PC-3 (cell line): ENCODE measurements around the gene C1orf21. TPM values are rescaled to one million over a fixed set of nuclear protein-coding genes. Genes with fewer than 3 reads are reported as not detected.

Source experiments
- ATAC-seq: fragments of 200-7000 bp; cut with Tn5 transposase; 2 replicates; pipeline ENCODE4 v1.9.1; 2020; ENCODE audit warnings: mild to moderate bottlenecking, moderate library complexity
- BruUV-seq: library from RNA; stranded (reverse); fragments of 400-500 nt; replicated peaks from 2 replicates; lab custom pipeline; 2021; lab: Mats Ljungman, UMichigan
- CTCF ChIA-PET: fragments of 300-600 bp; sonication (Branson Sonifier 250); formaldehyde crosslinking; loops from one replicate; lab custom pipeline; 2022; ENCODE audit warnings: antibody characterized with exemption; lab: Charles Lee
- POLR2A ChIA-PET: fragments of 300-600 bp; sonication (Branson Sonifier 250); formaldehyde crosslinking; loops from one replicate; lab custom pipeline; 2022; ENCODE audit warnings: antibody characterized with exemption; ENCODE audit not compliant: unreplicated experiment; lab: Charles Lee
- DNase-seq: peaks from one replicate; pipeline ENCODE4 v3.0.0-alpha.2; 2015
- H2AFZ ChIP-seq: fragments of 300-600 bp; sonication (generic); 2 replicates; pipeline ENCODE4 v1.6.0; 2016; ENCODE audit warnings: antibody characterized with exemption, low read length
- H3F3A ChIP-seq: fragments of 300-600 bp; sonication (generic); one replicate; pipeline ENCODE4 v1.6.0; 2017; ENCODE audit warnings: antibody characterized with exemption, low read length, control low read depth, mild to moderate bottlenecking; ENCODE audit not compliant: unreplicated experiment
- H3K27ac ChIP-seq: fragments of 300-600 bp; sonication (generic); 2 replicates; pipeline ENCODE4 v1.5.1; 2016; ENCODE audit warnings: mild to moderate bottlenecking, low read length
- H3K27me3 ChIP-seq: fragments of 300-600 bp; sonication (generic); 2 replicates; pipeline ENCODE4 v1.6.1; 2016; ENCODE audit warnings: low read length, mixed read lengths
- H3K36me3 ChIP-seq: fragments of 300-600 bp; sonication (generic); 2 replicates; pipeline ENCODE4 v1.6.1; 2016; ENCODE audit warnings: low read depth, mixed run types, low read length, mixed read lengths
- H3K4me1 ChIP-seq: fragments of 300-600 bp; sonication (generic); 2 replicates; pipeline ENCODE4 v1.5.1; 2016; ENCODE audit warnings: low read length; ENCODE audit not compliant: insufficient read depth
- H3K4me2 ChIP-seq: fragments of 300-600 bp; sonication (generic); 2 replicates; pipeline ENCODE4 v1.6.0; 2016; ENCODE audit warnings: low read length
- H3K4me3 ChIP-seq: fragments of 300-600 bp; sonication (generic); 2 replicates; pipeline ENCODE4 v1.5.1; 2016; ENCODE audit warnings: mild to moderate bottlenecking, low read length, mixed read lengths
- H3K79me2 ChIP-seq: fragments of 300-600 bp; sonication (generic); 2 replicates; pipeline ENCODE4 v1.6.1; 2017; ENCODE audit warnings: low read length, mixed read lengths
- H3K9ac ChIP-seq: fragments of 300-600 bp; sonication (generic); 2 replicates; pipeline ENCODE4 v1.6.0; 2016; ENCODE audit warnings: mild to moderate bottlenecking, low read length
- H3K9me2 ChIP-seq: fragments of 300-600 bp; sonication (generic); replicated peaks from 2 replicates; pipeline ENCODE4 v1.6.1; 2016; ENCODE audit warnings: mixed run types, low read length, mixed read lengths
- H3K9me3 ChIP-seq: fragments of 300-600 bp; sonication (generic); 2 replicates; pipeline ENCODE4 v1.6.1; 2016; ENCODE audit warnings: low read length, mixed read lengths
- H4K20me1 ChIP-seq: fragments of 300-600 bp; sonication (generic); 2 replicates; pipeline ENCODE4 v1.6.1; 2016; ENCODE audit warnings: low read length, mixed read lengths
- EZH2 ChIP-seq: fragments of 300-600 bp; sonication (generic); IDR thresholded peaks from one replicate; pipeline ENCODE4 v1.6.1; 2017; ENCODE audit warnings: antibody characterized with exemption, mild to moderate bottlenecking, low read length; ENCODE audit not compliant: unreplicated experiment
- EZH2phosphoT487 ChIP-seq: fragments of 300-600 bp; sonication (generic); IDR thresholded peaks from 2 replicates; pipeline ENCODE4 v1.6.1; 2018; ENCODE audit warnings: mild to moderate bottlenecking, antibody characterized with exemption, low read length, borderline replicate concordance
- intact Hi-C: fragments of 100-400 bp; cut with micrococcal nuclease; formaldehyde crosslinking; loops from 2 replicates; pipeline ENCODE4 v1.9.0; 2023
- total RNA-seq: library from RNA; depleted of rRNA; stranded (reverse); fragments of >200 nt; gene quantifications from 2 replicates; pipeline ENCODE4 v1.2.3, GENCODE V29; 2014
- TF ChIP-seq, protein P1 (sequence below): fragments of 300-600 bp; sonication (generic); conservative IDR thresholded peaks from 2 replicates; pipeline ENCODE4 v1.5.1; 2017; ENCODE audit warnings: antibody characterized with exemption, low read depth, mild to moderate bottlenecking, low read length

Gene C1orf21
- total RNA-seq, 1 experiment from 2014 or later: 1.3 TPM

DNA sequence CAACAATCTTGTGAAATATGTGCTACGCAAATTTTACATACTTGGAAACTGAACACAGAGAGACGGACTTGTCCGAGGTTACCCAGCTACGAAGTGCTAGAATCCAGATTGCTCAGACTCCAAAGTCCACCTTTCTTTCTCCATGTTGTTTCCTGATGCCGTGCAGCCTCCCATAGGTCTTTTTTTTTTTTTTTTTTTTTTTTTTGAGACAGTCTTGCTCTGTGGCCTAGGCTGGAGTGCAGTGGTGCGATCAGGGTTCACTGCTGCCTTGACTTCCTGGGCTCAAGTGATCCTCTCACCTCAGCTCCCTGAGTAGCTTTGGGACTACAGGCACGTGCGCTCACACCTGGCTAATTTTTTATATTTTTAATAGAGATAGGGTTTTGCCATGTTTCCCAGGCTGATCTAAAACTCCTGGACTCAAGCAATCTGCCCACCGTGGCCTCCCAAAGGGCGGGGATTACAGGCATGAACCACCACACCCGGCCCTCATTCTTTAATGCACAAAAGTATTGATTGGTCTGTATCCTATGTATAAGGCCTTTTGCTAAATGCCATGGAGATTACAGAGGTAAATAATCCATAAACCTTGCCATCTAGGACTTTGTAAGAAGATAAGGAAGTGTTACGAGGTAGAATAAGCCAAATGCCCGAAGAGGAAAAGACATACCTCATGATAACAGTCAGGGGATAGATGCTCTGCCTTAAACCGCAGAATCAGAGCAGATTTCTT is 92.8 kb downstream of the C1orf21 start:
- no peaks in the 10 kb centered on the region for H3K9me2 ChIP-seq
- no peak for ATAC-seq
- POLR2A ChIA-PET: interaction anchor here (0.7 kb wide), 1 partner anchor 155 kb away, joined by 5 read pairs; no protein-coding TSS in a partner anchor
- H2AFZ ChIP-seq: no peak overlapping the region
- H3F3A ChIP-seq: no peaks in the 10 kb centered on the region
- CTCF ChIA-PET: no interaction called here
- intact Hi-C loops: no loop called here
- no peaks in the 10 kb centered on the region for H3K27me3 ChIP-seq
- no peaks in the 10 kb centered on the region for H3K9me3 ChIP-seq
- no peak overlapping the region for H3K27ac ChIP-seq
- no peaks in the 10 kb centered on the region for H4K20me1 ChIP-seq
- TF ChIP-seq EZH2phosphoT487: no peak
- H3K9ac ChIP-seq: no peak overlapping the region
- no TSS peak for BruUV-seq
- no peaks in the 10 kb centered on the region for H3K79me2 ChIP-seq
- peaks cover 9% of the 10 kb centered on the region for H3K4me1 ChIP-seq
- H3K4me2 ChIP-seq: no peak overlapping the region
- DNase-seq: no peak
- H3K4me3 ChIP-seq: no peak overlapping the region
- no peaks in the 10 kb centered on the region for H3K36me3 ChIP-seq

DNA sequence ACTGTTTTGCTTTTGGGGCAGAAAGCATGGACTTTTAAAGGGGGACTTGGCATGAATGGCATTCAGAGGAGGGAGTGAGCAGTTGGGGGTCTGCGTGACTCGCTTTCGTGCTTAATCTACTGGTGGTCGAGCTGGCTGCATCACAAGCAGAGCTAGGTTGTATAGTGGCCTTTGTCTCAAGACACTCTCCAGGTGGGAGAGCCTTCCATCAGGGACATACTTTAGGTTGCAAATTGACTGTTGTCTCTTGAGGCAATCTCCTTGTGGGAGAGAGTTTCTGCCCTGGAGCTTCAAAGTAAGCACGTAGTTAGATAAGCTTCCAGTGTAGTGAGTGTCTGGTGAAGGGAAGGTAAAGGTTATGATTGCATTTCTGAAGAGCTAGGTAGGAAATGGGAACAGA is 93.9 kb downstream of the C1orf21 start:
- Histone ChIP-seq H3K4me1 (peaks cover 12% of the 10 kb centered on the region), H4K20me1 (no peaks in the 10 kb centered on the region), H3K4me3 (no peak overlapping the region), H3K9me2 (no peaks in the 10 kb centered on the region), H3K36me3 (no peaks in the 10 kb centered on the region), H3K79me2 (no peaks in the 10 kb centered on the region), H3K27ac (no peak overlapping the region), H3K9ac (no peak overlapping the region), H3K9me3 (no peaks in the 10 kb centered on the region), H3K4me2 (no peak overlapping the region), H2AFZ (no peak overlapping the region), H3F3A (no peaks in the 10 kb centered on the region), H3K27me3 (no peaks in the 10 kb centered on the region)
- no peak for DNase-seq
- ChIA-PET POLR2A (no interaction called here), CTCF (interaction anchor here (0.5 kb wide), 1 partner anchor 553 kb away, joined by 4 read pairs; no protein-coding TSS in a partner anchor)
- no TSS peak for BruUV-seq
- intact Hi-C loops: no loop called here
- ATAC-seq: no peak
- TF ChIP-seq EZH2phosphoT487: no peak
- TF ChIP-seq EZH2: no peak
- TF ChIP-seq, protein P1, sequence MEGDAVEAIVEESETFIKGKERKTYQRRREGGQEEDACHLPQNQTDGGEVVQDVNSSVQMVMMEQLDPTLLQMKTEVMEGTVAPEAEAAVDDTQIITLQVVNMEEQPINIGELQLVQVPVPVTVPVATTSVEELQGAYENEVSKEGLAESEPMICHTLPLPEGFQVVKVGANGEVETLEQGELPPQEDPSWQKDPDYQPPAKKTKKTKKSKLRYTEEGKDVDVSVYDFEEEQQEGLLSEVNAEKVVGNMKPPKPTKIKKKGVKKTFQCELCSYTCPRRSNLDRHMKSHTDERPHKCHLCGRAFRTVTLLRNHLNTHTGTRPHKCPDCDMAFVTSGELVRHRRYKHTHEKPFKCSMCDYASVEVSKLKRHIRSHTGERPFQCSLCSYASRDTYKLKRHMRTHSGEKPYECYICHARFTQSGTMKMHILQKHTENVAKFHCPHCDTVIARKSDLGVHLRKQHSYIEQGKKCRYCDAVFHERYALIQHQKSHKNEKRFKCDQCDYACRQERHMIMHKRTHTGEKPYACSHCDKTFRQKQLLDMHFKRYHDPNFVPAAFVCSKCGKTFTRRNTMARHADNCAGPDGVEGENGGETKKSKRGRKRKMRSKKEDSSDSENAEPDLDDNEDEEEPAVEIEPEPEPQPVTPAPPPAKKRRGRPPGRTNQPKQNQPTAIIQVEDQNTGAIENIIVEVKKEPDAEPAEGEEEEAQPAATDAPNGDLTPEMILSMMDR: no peak

DNA sequence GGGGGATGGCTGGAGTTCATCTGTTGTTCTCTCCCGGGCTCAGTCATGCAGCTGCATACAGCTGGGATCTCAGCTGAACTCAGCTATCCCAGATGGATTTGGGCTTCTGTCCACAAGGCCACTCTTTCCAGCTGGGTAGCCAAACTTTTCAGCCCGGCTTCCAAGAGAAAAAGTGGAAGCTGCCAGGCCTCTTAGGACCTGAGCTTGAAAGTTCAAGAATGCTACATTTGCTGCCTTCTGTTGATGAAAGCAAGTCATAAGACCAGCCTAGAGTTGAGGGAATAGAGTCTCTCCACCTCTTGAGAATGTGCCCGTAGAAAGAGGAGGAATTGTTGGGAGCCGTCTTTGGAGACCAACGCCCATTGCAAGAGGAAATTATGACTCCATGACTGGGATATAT is 95.3 kb downstream of the C1orf21 start:
- Histone ChIP-seq H3K9me2 (no peaks in the 10 kb centered on the region), H3K9ac (no peak overlapping the region), H3K27ac (no peak overlapping the region), H3K9me3 (no peaks in the 10 kb centered on the region), H4K20me1 (no peaks in the 10 kb centered on the region), H3K27me3 (no peaks in the 10 kb centered on the region), H3K4me2 (no peak overlapping the region), H3F3A (no peaks in the 10 kb centered on the region), H3K79me2 (no peaks in the 10 kb centered on the region), H3K36me3 (no peaks in the 10 kb centered on the region), H2AFZ (no peak overlapping the region), H3K4me1 (peaks cover 14% of the 10 kb centered on the region), H3K4me3 (no peak overlapping the region)
- ATAC-seq (no peak), DNase-seq (no peak)
- CTCF ChIA-PET: no interaction called here
- intact Hi-C loops: no loop called here
- POLR2A ChIA-PET: interaction anchor here (0.6 kb wide), 1 partner anchor 28 kb away, joined by 4 read pairs; no protein-coding TSS in a partner anchor
- no TSS peak for BruUV-seq
- TF ChIP-seq, protein P1: no peak
- TF ChIP-seq EZH2 (no peak), EZH2phosphoT487 (no peak)
